Measurements from ENCODE around the gene GJB2. TPM values are rescaled to one million over a fixed set of nuclear protein-coding genes. Genes with fewer than 3 reads are reported as not detected.

The GJB2 gene
- total RNA-seq, 1 donor from 2014 or later: 192 TPM

DNA sequence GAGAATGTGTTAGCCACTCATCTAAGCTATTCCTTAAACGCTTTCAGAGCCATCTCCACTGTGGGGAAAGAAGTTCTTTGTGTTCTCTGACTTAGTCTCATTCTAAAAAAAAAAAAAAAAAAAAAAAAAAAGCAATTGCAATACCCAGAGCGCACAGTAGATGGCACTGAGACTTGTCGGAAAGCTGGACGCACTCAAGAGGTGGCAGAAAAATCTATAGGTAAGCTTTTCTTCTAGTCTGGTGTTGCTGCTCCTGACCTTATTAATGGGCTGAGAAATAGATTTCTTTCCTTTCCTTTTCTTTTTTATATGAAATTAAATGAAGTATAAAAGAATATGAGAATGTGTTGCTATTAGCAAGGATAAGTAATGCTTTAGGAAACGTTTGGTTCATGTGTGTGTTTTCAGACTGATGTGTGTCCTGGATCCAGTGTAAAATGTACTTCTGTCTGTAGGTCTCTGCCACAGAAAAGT is 4.7 kb upstream of the GJB2 start:
- no peak for FAIRE-seq
- peak; percentile 59 for DNase-seq (ENCODE audit: low read depth)
- TF ChIP-seq, protein P1, sequence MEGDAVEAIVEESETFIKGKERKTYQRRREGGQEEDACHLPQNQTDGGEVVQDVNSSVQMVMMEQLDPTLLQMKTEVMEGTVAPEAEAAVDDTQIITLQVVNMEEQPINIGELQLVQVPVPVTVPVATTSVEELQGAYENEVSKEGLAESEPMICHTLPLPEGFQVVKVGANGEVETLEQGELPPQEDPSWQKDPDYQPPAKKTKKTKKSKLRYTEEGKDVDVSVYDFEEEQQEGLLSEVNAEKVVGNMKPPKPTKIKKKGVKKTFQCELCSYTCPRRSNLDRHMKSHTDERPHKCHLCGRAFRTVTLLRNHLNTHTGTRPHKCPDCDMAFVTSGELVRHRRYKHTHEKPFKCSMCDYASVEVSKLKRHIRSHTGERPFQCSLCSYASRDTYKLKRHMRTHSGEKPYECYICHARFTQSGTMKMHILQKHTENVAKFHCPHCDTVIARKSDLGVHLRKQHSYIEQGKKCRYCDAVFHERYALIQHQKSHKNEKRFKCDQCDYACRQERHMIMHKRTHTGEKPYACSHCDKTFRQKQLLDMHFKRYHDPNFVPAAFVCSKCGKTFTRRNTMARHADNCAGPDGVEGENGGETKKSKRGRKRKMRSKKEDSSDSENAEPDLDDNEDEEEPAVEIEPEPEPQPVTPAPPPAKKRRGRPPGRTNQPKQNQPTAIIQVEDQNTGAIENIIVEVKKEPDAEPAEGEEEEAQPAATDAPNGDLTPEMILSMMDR (IDR thresholded peaks at IDR 0.05; ENCODE audit: insufficient read depth, low read length, severe bottlenecking): peak; percentile 69

DNA sequence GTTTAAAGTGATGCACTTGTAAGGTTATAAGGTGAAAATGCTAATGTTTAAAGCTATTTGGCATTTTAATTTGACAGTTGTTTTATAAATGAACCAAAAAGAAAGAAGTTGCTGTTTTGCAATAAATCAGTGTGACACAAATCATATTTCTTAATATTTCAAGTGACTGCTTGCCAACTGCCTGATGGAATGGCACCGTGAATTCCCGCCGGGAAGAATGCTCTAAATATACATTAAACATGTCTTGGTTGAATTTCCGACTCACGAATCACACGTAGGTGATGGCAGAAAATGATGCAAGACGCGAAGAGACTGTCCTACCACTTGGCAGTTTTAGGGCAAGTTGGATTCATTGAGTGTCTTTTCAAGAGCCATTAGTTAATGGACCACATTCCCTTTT is 3.1 kb upstream of the GJB2 start:
- H3K27me3 ChIP-seq (ENCODE audit: control insufficient read depth, insufficient read depth, low read length): no peaks in the 10 kb centered on the region
- DNase-seq (ENCODE audit: low read depth): peak; percentile 72
- TF ChIP-seq, protein P1 (IDR thresholded peaks at IDR 0.05; ENCODE audit: insufficient read depth, low read length, severe bottlenecking): no peak
- FAIRE-seq: no peak
- no peak overlapping the region for H3K4me3 ChIP-seq (ENCODE audit: low read depth, low read length)
- no peaks in the 10 kb centered on the region for H3K36me3 ChIP-seq (ENCODE audit: control insufficient read depth, insufficient read depth, low read length)

More for the DNA sequence above, 4.7 kb upstream of the GJB2 start:
- Histone ChIP-seq H3K36me3 (ENCODE audit: control insufficient read depth, insufficient read depth, low read length) (no peaks in the 10 kb centered on the region), H3K4me3 (ENCODE audit: low read depth, low read length) (no peak overlapping the region), H3K27me3 (ENCODE audit: control insufficient read depth, insufficient read depth, low read length) (no peaks in the 10 kb centered on the region)

DNA sequence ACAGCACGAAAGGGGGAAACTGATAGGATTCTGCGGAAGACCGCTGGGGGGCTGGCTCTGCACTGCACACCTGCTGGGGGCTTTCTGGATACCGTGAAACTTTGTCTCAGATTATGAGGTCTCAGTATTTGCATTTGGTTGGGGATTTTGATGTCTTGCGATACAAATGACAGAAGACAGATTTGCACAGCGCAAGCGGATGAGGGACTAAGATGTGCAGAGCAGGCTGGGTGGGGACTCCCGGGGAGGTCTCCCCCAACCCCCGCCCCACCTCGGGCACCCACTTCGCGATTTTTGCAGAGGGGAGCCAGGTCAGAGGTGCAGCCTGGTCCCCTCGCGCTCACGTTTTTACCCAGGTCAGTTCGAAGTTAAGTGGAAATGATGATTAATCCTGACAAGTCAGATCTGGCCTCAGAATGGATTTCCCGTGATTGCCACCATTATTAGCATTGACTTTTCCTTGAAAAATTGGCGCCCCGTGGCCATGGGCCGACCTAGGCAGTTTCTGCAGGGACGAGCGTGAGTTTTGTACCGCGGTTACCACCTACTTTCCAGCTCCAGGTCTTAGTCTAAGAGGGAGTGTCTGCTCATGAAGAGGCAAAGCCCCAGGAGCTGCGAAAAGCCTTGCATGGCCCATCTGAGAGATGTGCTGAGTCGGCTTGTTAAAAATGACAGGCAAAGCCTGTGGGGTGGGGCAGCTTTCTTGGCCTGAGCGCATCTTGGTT is 1.3 kb upstream of the GJB2 start:
- Histone ChIP-seq H3K27me3 (ENCODE audit: control insufficient read depth, insufficient read depth, low read length) (no peaks in the 10 kb centered on the region), H3K4me3 (ENCODE audit: low read depth, low read length) (peak overlapping the region; percentile 61), H3K36me3 (ENCODE audit: control insufficient read depth, insufficient read depth, low read length) (peaks cover 7% of the 10 kb centered on the region)
- TF ChIP-seq, protein P1 (IDR thresholded peaks at IDR 0.05; ENCODE audit: insufficient read depth, low read length, severe bottlenecking): no peak
- peak; percentile 70 for DNase-seq (ENCODE audit: low read depth)
- FAIRE-seq: no peak

DNA sequence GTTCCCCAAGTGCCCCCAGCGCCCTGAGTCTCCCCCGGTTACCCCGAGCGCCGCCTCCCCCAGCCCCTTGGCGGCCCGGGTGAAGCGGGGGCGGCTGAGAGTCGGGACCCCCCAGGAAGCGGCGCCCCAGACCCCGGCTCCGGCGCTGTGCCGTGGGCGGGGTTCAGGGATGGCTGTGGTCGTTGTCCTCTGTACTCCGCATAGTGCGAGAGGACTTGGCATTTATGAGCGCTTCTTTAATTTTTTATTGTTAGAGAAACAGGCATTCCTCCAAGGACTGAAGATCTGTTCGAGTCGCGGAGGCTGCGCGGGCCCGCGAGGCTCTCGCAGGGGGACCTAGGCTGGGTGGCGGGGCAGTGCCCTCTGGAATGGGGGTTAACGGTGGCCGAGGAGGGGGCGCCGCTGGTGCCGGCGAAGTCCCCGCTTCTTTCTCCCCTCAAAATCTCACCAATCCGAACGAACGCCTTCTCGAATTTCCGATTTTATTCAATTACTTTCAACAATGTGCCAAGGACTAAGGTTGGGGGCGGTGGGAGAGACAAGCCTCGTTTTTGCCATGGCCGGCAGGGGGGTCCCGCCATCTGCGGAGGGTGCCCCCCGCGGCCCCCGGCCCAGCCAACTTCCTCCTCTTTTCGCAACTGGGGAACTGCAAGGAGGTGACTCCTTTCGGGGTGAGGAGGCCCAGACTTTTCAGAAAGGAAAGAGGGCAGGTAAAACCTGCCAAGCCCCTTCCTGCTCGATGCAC is 596 bp upstream of the GJB2 start:
- TF ChIP-seq, protein P1 (IDR thresholded peaks at IDR 0.05; ENCODE audit: insufficient read depth, low read length, severe bottlenecking): no peak
- Histone ChIP-seq H3K27me3 (ENCODE audit: control insufficient read depth, insufficient read depth, low read length) (no peaks in the 10 kb centered on the region), H3K36me3 (ENCODE audit: control insufficient read depth, insufficient read depth, low read length) (peaks cover 11% of the 10 kb centered on the region), H3K4me3 (ENCODE audit: low read depth, low read length) (peak overlapping the region; percentile 61)
- DNase-seq (ENCODE audit: low read depth) (no peak), FAIRE-seq (no peak)

DNA sequence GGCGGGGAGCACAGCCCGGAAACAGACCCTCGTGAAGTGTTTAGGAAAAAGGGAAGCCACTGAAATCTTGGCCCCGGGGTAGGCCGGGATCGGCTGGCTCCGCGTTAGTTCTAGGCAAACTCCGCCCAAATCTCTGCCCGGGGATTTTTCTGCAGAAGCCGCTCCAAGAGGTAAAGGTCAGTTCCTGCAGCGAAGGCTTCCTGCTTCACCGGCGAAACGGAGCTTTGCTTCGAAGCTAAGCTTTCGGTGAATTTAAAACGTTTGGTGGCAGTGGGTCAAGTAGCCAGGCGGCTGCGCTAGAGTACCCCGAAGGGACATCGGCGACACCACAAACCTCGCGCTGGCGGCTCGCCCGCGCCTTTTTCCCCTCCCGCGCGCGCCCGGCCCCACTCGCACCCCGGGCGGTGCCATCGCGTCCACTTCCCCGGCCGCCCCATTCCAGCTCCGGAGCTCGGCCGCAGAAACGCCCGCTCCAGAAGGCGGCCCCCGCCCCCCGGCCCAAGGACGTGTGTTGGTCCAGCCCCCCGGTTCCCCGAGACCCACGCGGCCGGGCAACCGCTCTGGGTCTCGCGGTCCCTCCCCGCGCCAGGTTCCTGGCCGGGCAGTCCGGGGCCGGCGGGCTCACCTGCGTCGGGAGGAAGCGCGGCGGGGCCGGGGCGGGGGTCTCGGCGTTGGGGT is 441 bp downstream of the GJB2 start:
- TF ChIP-seq, protein P1 (IDR thresholded peaks at IDR 0.05; ENCODE audit: insufficient read depth, low read length, severe bottlenecking): no peak

More for the DNA sequence above, 441 bp downstream of the GJB2 start:
- DNase-seq (ENCODE audit: low read depth): no peak
- no peak for FAIRE-seq
- Histone ChIP-seq H3K27me3 (ENCODE audit: control insufficient read depth, insufficient read depth, low read length) (no peaks in the 10 kb centered on the region), H3K4me3 (ENCODE audit: low read depth, low read length) (peak overlapping the region; percentile 61), H3K36me3 (ENCODE audit: control insufficient read depth, insufficient read depth, low read length) (peaks cover 11% of the 10 kb centered on the region)

Data from bronchial epithelial cell (primary cell).